ENCODE measurements around the gene BCAS3. TPM values are rescaled to one million over a fixed set of nuclear protein-coding genes. Genes with fewer than 3 reads are reported as not detected.

BCAS3 gene
- total RNA-seq, 1 donor from 2014 or later: 50.8 TPM

DNA sequence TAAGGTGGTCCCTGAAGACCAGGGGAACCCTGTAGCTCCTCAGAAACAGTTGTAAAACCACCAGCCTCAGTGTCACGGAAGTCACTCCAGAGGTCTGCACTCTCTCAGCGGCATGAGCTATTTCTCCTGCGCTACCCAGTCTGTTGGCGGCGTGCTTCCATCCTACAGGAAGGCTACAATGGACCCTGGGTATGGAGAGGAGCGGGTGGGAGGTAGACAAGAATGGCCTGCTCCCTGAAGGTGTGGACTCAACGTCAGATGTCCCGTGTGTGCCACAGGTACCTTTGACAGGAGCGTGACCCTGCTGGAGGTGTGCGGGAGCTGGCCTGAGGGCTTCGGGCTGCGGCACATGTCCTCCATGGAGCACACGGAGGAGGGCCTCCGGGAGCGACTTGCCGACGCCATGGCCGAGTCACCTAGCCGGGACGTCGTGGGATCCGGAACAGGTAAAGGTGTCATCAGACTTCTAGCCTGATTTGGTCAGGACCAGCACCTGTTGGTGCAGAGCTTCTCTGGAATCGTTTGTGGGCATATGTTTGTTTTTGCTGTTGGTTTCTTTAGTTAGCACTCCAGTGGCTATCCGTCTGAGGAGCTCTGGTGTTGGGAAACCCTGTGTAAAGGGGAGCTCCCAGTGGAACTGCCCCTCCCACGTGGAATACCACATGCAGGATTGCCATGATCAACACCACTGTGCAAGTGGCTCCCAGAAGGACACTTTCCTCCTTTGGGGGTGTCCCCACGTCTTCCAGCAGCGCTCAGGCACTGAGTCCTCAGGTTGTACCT is 690.6 kb downstream of the BCAS3 start:
- no peak for DNase-seq

DNA sequence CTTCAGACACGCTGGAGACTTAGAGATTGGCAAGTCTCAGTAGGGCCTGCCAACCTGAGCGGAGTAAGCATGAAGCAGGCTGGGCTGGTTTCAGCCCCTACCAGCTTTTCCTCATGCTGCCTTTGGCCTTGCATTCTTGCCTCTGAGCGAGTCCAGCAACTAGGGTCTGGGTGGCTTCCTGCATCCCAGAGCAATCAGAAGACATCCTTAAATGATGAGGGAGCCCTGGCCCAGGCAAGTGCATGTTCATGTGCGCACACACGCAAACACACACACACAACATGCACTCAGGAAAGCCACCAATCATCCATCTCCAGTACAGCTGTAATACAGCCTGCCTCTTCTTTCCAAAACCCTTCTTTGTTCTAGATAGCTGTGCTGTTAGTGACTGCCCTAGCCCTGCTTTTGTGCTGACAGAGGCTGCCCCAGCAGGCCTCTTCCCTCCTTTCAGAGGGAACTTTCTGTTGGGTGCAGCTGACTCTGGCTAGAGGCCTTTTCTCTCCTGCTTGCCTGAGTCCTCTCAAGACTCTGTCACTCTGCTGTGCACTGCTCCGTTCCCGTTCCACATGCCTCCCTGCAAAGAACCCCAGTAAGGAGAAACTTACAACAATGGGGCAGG is 691.3 kb downstream of the BCAS3 start:
- no peak for DNase-seq

GRCh38 chr17:61369751-61370150 is 692.1 kb downstream of the BCAS3 start:
- DNase-seq: no peak

GRCh38 chr17:61371179-61371578 is 693.5 kb downstream of the BCAS3 start:
- no peak for DNase-seq

DNA sequence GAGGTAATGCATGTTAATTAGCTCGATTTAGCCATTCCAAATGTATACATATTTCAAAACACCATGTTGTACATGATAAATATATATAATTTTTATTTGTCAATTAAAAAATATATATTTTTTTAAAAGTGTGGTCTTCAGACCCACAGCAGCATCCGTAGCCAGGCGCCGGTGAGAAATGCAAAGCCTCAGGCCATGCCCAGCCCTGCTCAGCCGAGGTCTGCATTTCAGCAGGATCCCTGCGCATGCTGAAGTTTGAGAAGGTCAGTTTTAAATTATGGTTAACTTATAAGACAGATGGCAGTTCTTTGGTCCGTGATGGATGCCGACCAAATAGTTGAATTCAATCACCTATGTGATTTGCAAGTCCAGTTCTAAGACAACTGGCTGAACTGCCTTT is 694.0 kb downstream of the BCAS3 start:
- no peak for DNase-seq

GRCh38 chr17:61372436-61372835 is 694.8 kb downstream of the BCAS3 start:
- no peak for DNase-seq

- DNase-seq: no peak
Observed at GRCh38 chr17:61376931-61377838, 699.5 kb downstream of the BCAS3 start.

DNA sequence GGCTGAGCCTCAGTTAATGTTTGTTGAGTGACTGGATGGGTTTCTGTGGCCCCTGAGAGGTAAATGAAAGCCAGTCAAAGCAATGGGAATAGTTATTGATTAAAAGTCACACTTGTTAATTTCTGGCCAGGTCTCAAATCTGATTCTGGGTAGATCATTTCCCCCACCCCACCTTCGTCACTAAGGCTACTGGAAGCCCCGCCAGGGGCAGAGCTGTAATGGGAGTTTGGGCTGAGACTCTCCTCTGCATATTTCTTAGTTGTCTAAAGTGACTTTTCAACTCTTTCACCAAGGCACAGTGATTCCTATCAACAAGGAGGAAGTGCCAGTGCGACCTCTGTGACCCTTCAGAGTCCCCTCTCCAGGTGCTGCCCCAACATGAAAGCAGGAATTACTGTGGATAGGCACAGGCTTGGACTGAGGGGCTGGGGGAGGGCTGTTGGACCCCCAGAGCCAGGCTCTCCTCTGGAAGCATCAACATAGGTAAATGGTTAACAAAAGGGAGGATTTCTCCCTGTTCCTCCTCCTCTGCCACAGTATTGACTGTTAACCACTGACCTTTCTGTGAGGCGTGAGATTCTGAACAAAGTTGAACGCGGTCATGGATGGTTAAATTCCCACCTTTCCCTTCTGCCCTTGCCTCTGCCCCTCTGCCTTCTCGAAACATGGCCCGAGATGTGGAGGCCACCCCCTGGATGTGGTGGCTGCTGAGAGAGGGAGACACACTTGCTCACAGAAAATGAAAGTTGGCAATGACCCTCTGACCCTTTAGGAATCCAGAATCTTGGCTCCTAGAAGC is 701.2 kb downstream of the BCAS3 start:
- DNase-seq: no peak

GRCh38 chr17:61379457-61380216 is 702.0 kb downstream of the BCAS3 start:
- no peak for DNase-seq

- no peak for DNase-seq
Observed at GRCh38 chr17:61380217-61380835, 702.7 kb downstream of the BCAS3 start.

- DNase-seq: no peak
Observed at GRCh38 chr17:61380836-61381525, 703.3 kb downstream of the BCAS3 start.

GRCh38 chr17:61381537-61381936 is 703.9 kb downstream of the BCAS3 start:
- no peak for DNase-seq

DNA sequence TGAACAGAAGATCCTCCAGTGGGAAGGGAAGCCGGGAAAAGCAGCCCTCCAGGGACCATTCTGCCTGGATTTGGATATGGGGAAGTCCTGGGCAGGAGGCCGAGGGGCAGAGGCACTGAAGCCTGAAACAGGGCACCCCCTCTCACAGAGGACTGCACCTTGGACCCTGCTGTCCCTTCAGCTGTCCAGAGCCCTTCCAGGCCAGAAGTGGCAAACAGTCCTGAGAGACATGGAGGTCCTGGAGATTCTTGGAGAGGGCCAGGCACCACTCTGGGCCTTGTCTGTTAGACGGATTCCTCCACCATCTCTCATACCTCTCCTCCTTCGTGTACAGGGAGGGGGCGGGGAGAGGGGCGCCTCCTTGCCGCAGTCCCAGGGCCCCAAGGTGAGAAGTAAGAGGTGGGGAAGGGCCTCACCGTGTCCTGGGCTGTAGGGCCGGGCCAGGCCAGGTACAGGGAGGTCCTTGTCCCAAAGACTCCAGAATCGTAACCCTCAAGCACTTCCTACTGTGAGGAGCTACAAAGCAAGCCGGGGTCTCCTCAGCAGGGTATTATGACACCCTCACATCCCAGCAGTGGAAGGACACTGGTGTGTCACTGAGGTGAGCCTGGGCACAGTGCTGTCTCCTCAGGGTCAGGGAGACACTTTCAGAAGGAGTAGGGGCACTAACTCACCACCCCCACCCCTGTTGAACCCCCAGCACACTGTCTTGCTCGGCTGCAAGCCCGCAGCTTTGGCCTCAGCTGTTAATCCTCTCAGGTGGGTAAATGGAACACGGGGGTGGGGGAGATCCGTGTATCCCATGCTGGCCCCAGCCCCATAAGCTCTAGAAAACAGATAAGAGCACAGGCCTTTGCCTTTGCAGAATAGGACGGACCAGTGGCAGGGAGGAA is 705.4 kb downstream of the BCAS3 start:
- no peak for DNase-seq

GRCh38 chr17:61383689-61384201 is 706.1 kb downstream of the BCAS3 start:
- DNase-seq: no peak

- DNase-seq: no peak
Observed at GRCh38 chr17:61384354-61384691, 706.7 kb downstream of the BCAS3 start.

DNA sequence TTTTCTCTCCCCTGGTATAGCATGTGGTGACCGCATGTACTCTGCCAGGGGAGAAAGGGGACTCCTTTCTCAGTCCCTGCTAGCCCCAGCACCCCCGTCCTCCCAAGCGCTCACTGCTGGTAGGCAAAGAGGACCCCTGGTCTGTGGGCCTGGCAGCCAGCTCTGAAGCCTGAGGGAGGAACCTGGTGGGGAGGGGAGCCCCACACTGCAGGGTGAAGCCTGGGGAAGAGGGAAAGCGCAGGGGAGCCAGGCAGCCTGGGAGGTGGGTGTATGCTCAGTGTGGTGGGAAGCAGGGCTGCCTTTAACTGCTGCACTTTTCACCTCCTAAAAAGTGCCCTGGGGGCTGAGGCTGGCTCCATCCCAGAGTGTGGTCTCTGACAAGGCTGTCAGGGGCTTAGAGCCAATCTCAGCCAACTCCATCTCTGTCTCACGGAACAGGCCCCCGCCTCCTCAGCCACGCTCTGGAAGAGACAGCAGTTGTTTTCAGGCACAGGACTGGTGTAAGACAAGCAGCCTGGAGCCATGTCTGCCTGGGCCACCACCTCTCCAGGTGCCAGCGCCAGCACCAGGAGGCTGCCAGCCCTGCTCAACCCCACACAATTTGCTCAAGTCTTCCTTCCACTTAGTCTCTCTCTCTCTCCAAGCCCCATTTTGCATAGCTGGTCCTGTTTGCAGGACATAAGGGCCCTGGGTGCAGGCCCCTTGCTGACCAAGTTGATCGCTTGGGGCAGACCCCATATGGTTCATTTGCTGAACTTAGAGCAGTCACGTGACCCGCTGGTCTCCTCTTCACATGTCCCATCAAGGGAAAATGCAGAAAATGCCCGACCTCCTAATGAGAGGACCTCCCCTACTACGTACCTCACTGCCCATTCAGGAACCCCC is 707.3 kb downstream of the BCAS3 start:
- no peak for DNase-seq

DNA sequence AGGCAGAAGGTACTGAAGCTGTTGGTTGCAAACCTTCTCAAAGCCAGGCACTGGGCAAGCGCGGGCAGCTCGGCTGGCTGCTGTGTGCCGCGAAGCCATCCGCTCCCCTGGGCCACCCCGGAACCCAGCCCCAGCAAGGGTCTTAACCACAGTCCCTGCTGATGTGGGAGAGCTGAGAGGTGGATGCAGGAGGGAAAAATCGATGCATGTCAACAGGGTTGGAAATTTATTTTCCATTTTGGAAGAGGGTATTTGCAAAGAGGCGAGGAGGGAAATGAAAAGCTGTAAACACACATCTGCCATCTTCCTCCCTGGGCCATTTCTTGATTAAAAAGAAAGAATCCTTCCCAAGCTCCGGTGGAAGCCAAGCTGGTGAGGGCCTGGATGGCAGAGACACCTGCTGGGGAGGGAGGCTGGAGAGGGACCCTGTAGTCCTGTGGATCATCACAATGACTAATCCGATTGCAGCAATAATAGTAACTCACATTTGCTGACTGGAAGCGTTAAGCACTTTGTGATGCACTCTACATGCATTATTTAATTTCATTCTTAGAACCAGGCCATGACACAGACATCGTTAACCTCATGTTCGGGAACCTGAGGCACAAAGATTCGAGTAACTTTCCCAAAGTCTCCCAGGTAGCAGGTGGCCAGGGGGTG is 708.1 kb downstream of the BCAS3 start:
- DNase-seq: no peak
